OCI-LY1 (cell line): Measurements from ENCODE around the gene SMOC2.

Experiments
- CTCF ChIP-seq: fragments of 200-600 bp; sonication (generic), shearing (Covaris generic); IDR thresholded peaks from 2 replicates; pipeline ENCODE4 v1.5.1; 2017; ENCODE audit warnings: mild to moderate bottlenecking, antibody characterized with exemption, low read length, moderate library complexity, mixed read lengths
- EZH2 ChIP-seq: fragments of 200-600 bp; sonication (generic), shearing (Covaris generic); IDR thresholded peaks from 2 replicates; pipeline ENCODE4 v1.8.0; 2017; ENCODE audit warnings: borderline replicate concordance, mixed run types, mild to moderate bottlenecking, antibody characterized with exemption, low read length, moderate library complexity, mixed read lengths

GRCh38 chr6:168418711-168419121 lies 22.3 kb upstream of the SMOC2 start:
- TF ChIP-seq CTCF, result no peak
- no peak for TF ChIP-seq EZH2
